H9 (cell line): ENCODE data around the gene SPAM1. TPM values are rescaled to one million over a fixed set of nuclear protein-coding genes. Genes with fewer than 3 reads are reported as not detected.

Experiments
- DNase-seq: peaks from one replicate; pipeline ENCODE4 v3.0.0-alpha.2; 2017
- H2AFZ ChIP-seq: one replicate; pipeline ENCODE4 v1.6.1; 2013; ENCODE audit warnings: mild to moderate bottlenecking, low read length, control low read depth, moderate library complexity
- H2AK5ac ChIP-seq: 2 replicates; pipeline ENCODE4 v1.6.1; 2013; ENCODE audit warnings: low read length, control low read depth, mixed read lengths; ENCODE audit not compliant: insufficient read length
- H2BK120ac ChIP-seq: one replicate; pipeline ENCODE4 v1.6.1; 2013; ENCODE audit warnings: low read depth, mild to moderate bottlenecking, low read length, control low read depth, inconsistent platforms; ENCODE audit not compliant: poor library complexity, severe bottlenecking
- H2BK12ac ChIP-seq: 2 replicates; pipeline ENCODE4 v1.6.1; 2013; ENCODE audit warnings: low read length, control low read depth, mixed read lengths, low read depth; ENCODE audit not compliant: insufficient read length
- H2BK15ac ChIP-seq: 2 replicates; pipeline ENCODE4 v1.6.1; 2013; ENCODE audit warnings: low read depth, low read length, control low read depth
- H2BK20ac ChIP-seq: one replicate; pipeline ENCODE4 v1.6.1; 2013; ENCODE audit warnings: low read depth, mild to moderate bottlenecking, low read length, control low read depth, inconsistent platforms; ENCODE audit not compliant: poor library complexity, severe bottlenecking
- H2BK5ac ChIP-seq: 2 replicates; pipeline ENCODE4 v1.6.1; 2013; ENCODE audit warnings: low read length, control low read depth, mixed read lengths; ENCODE audit not compliant: insufficient read length
- H3K14ac ChIP-seq: 2 replicates; pipeline ENCODE4 v1.6.1; 2013; ENCODE audit warnings: low read length, control low read depth; ENCODE audit not compliant: insufficient read depth
- H3K18ac ChIP-seq: 2 replicates; pipeline ENCODE4 v1.6.1; 2013; ENCODE audit warnings: low read depth, mild to moderate bottlenecking, mixed read lengths, low read length, control low read depth; ENCODE audit not compliant: insufficient read length
- H3K23ac ChIP-seq: 2 replicates; pipeline ENCODE4 v1.6.1; 2013; ENCODE audit warnings: low read length, control low read depth, mixed read lengths, low read depth; ENCODE audit not compliant: insufficient read length
- H3K23me2 ChIP-seq: 2 replicates; pipeline ENCODE4 v1.6.1; 2013; ENCODE audit warnings: low read depth, mild to moderate bottlenecking, mixed read lengths, low read length, control low read depth; ENCODE audit not compliant: insufficient read length, poor library complexity, severe bottlenecking
- H3K27ac ChIP-seq: 2 replicates; pipeline ENCODE4 v1.5.1; 2013; ENCODE audit warnings: low read length, control low read depth, mixed read lengths, low read depth; ENCODE audit not compliant: insufficient read length
- H3K27me3 ChIP-seq: 2 replicates; pipeline ENCODE4 v1.6.1; 2013; ENCODE audit warnings: low read length, control low read depth, inconsistent platforms; ENCODE audit not compliant: insufficient read depth
- H3K4ac ChIP-seq: 2 replicates; pipeline ENCODE4 v1.6.1; 2013; ENCODE audit warnings: low read depth, mild to moderate bottlenecking, control low read depth, inconsistent platforms, low read length, moderate library complexity
- H3K4me1 ChIP-seq: 2 replicates; pipeline ENCODE4 v1.6.1; 2013; ENCODE audit warnings: low read length, control low read depth, inconsistent platforms; ENCODE audit not compliant: insufficient read depth
- H3K4me2 ChIP-seq: 2 replicates; pipeline ENCODE4 v1.6.1; 2013; ENCODE audit warnings: low read length, control low read depth, mixed read lengths; ENCODE audit not compliant: insufficient read length, insufficient read depth
- H3K56ac ChIP-seq: 2 replicates; pipeline ENCODE4 v1.6.1; 2013; ENCODE audit warnings: low read depth, mild to moderate bottlenecking, mixed read lengths, low read length, control low read depth; ENCODE audit not compliant: insufficient read length
- H3K79me1 ChIP-seq: 2 replicates; pipeline ENCODE4 v1.6.1; 2013; ENCODE audit warnings: low read depth, mild to moderate bottlenecking, moderate library complexity, low read length, control low read depth, inconsistent platforms; ENCODE audit not compliant: insufficient read depth, poor library complexity, severe bottlenecking
- H3K79me2 ChIP-seq: 2 replicates; pipeline ENCODE4 v1.6.1; 2013; ENCODE audit warnings: low read length, control low read depth, inconsistent platforms; ENCODE audit not compliant: insufficient read depth
- H3K9ac ChIP-seq: 2 replicates; pipeline ENCODE4 v1.6.1; 2013; ENCODE audit warnings: low read length, control low read depth, mixed read lengths; ENCODE audit not compliant: insufficient read length; ENCODE audit errors: extremely low read depth
- H3K9me3 ChIP-seq: one replicate; pipeline ENCODE4 v1.6.1; 2013; ENCODE audit warnings: low read depth, low read length, inconsistent platforms; ENCODE audit not compliant: control insufficient read depth
- H3T11ph ChIP-seq: one replicate; pipeline ENCODE4 v1.6.1; 2013; ENCODE audit warnings: mild to moderate bottlenecking, low read length, control low read depth, inconsistent platforms
- H4K20me1 ChIP-seq: one replicate; pipeline ENCODE4 v1.6.1; 2013; ENCODE audit not compliant: control insufficient read depth, insufficient read length, insufficient read depth
- H4K5ac ChIP-seq: 2 replicates; pipeline ENCODE4 v1.6.1; 2013; ENCODE audit warnings: low read depth, mild to moderate bottlenecking, mixed read lengths, low read length, control low read depth; ENCODE audit not compliant: insufficient read length
- H4K8ac ChIP-seq: replicated peaks from 2 replicates; pipeline ENCODE4 v1.6.1; 2013; ENCODE audit warnings: low read length, control low read depth, mixed read lengths, low read depth; ENCODE audit not compliant: insufficient read length
- H4K91ac ChIP-seq: 2 replicates; pipeline ENCODE4 v1.6.1; 2013; ENCODE audit warnings: low read depth, mild to moderate bottlenecking, moderate library complexity, mixed read lengths, low read length, control low read depth; ENCODE audit not compliant: insufficient read length
- H3K27ac Mint-ChIP-seq, 3 experiments: 2 replicates in 2 of 3; 3 replicates in 1 of 3; pipeline ENCODE4 v1.8.0; 2020 to 2021; ENCODE audit warnings: mixed read lengths in 3 of 3, mild to moderate bottlenecking in 1 of 3, moderate library complexity in 1 of 3
- H3K27me3 Mint-ChIP-seq: 2 replicates; pipeline ENCODE4 v1.8.0; 2021; ENCODE audit warnings: low read depth, mild to moderate bottlenecking, moderate library complexity, mixed read lengths
- H3K36me3 Mint-ChIP-seq, 3 experiments: 2 replicates in 2 of 3; 3 replicates in 1 of 3; pipeline ENCODE4 v1.8.0; 2020 to 2021; ENCODE audit warnings: low read depth in 3 of 3, mixed read lengths in 3 of 3; ENCODE audit not compliant: insufficient read depth in 1 of 3
- H3K4me1 Mint-ChIP-seq, 2 experiments: 2 replicates each; pipeline ENCODE4 v1.8.0; 2020; ENCODE audit warnings: mixed read lengths in 2 of 2
- H3K4me3 Mint-ChIP-seq, 2 experiments: 2 replicates in 1 of 2; 3 replicates in 1 of 2; pipeline ENCODE4 v1.8.0; 2020 to 2021; ENCODE audit warnings: mild to moderate bottlenecking in 2 of 2, mixed read lengths in 2 of 2, moderate library complexity in 1 of 2
- H3K9me3 Mint-ChIP-seq, 2 experiments: 2 replicates in 1 of 2; 3 replicates in 1 of 2; pipeline ENCODE4 v1.8.0; 2020; ENCODE audit warnings: mild to moderate bottlenecking in 2 of 2, mixed read lengths in 2 of 2, moderate library complexity in 1 of 2
- CTCF ChIP-seq: fragments of 200-600 bp; sonication (generic); conservative IDR thresholded peaks from 3 replicates; pipeline ENCODE4 v1.8.0; 2021; ENCODE audit warnings: antibody characterized with exemption, mild to moderate bottlenecking
- WGBS: extraction: QIAGEN DNeasy Blood & Tissue Kit; methylation state at CpG from one replicate; pipeline ENCODE4 v1.1.7; 2013; ENCODE audit warnings: missing lambda C conversion rate, low lambda C conversion rate, mixed read lengths; ENCODE audit not compliant: insufficient read length; ENCODE audit errors: extremely low coverage; 5-methylcytosine and 5-hydroxymethylcytosine counted together
- total RNA-seq: library from RNA; stranded (reverse); gene quantifications from 2 replicates; pipeline ENCODE4 v1.2.1, GENCODE V29; 2021

The SPAM1 gene
- total RNA-seq, 1 experiment from 2014 or later: not detected

GRCh38 chr7:123961771-123962170 is 36.7 kb downstream of the SPAM1 start:
- no peak overlapping the region for H2AFZ ChIP-seq
- H2BK20ac ChIP-seq: no peak overlapping the region
- H3K4me2 ChIP-seq: no peak overlapping the region
- no peaks in the 10 kb centered on the region for H3K9me3 Mint-ChIP-seq
- no peaks in the 10 kb centered on the region for H3K79me1 ChIP-seq
- H3K9ac ChIP-seq: no peak overlapping the region
- H4K5ac ChIP-seq: no peak overlapping the region
- no peak overlapping the region for H2BK15ac ChIP-seq
- H3K79me2 ChIP-seq: no peaks in the 10 kb centered on the region
- H3T11ph ChIP-seq: no peak overlapping the region
- peaks cover 0 to 5% of the 10 kb centered on the region in 2 experiments; a peak in 1 of 4 replicates for H3K4me1 Mint-ChIP-seq
- no peak overlapping the region for H4K91ac ChIP-seq
- no peak for TF ChIP-seq CTCF
- no peak overlapping the region for H3K56ac ChIP-seq
- no peak overlapping the region for H2BK120ac ChIP-seq
- H2AK5ac ChIP-seq: no peak overlapping the region
- H3K4ac ChIP-seq: no peak overlapping the region
- H3K23me2 ChIP-seq: no peaks in the 10 kb centered on the region
- H3K4me1 ChIP-seq: no peaks in the 10 kb centered on the region; the same call in 1 of the 2 replicates
- H3K36me3 Mint-ChIP-seq: no peaks in the 10 kb centered on the region
- no peak overlapping the region for H3K23ac ChIP-seq
- no peaks in the 10 kb centered on the region for H4K20me1 ChIP-seq
- no peak overlapping the region for H3K18ac ChIP-seq
- no peak overlapping the region for H4K8ac ChIP-seq
- no peak overlapping the region for H2BK12ac ChIP-seq
- no peak overlapping the region for H3K4me3 Mint-ChIP-seq
- DNase-seq: no peak
- H3K27me3 Mint-ChIP-seq: no peaks in the 10 kb centered on the region
- H3K27ac Mint-ChIP-seq: no peak overlapping the region; a peak in 1 of 7 replicates
- no peaks in the 10 kb centered on the region for H3K27me3 ChIP-seq
- no peak overlapping the region for H3K27ac ChIP-seq
- no peak overlapping the region for H2BK5ac ChIP-seq
- no peak overlapping the region for H3K14ac ChIP-seq
- H3K9me3 ChIP-seq: no peaks in the 10 kb centered on the region
- WGBS: no CpG with 5 or more reads among the region's 6 CpGs
